Activated CD4-positive, CD25-positive, alpha-beta regulatory T cell treated with anti-CD3 and anti-CD28 coated beads, Interleukin-2, amount 50 U/mL, for 16 hours (primary cell): Measurements from ENCODE around the gene HHIPL1.

Experiments used
- DNase-seq: peaks from one replicate; pipeline ENCODE4 v3.0.0-alpha.2; 2020; ENCODE audit warnings: low read depth, low spot score

HHIPL1 gene

DNA sequence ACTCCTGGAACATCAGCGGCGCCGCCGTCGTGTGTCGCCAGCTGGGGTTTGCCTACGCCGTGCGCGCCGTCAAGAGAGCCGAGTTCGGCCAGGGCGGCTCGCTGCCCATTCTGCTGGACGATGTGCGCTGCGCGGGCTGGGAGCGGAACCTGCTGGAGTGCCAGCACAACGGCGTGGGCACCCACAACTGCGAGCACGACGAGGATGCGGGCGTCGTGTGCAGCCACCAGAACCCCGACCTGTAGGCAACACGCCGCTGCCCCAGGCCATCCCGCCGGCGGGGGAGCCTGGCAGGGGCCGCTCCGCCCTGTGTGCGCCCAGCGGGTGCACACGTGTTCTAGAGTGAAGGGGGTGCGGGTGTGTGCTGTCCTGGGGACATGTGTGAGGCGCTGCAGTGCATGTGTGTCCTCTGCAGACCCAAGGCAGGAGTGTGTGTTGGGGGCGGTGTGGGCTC lies 30.5 kb downstream of the HHIPL1 start:
- DNase-seq = no peak

DNA sequence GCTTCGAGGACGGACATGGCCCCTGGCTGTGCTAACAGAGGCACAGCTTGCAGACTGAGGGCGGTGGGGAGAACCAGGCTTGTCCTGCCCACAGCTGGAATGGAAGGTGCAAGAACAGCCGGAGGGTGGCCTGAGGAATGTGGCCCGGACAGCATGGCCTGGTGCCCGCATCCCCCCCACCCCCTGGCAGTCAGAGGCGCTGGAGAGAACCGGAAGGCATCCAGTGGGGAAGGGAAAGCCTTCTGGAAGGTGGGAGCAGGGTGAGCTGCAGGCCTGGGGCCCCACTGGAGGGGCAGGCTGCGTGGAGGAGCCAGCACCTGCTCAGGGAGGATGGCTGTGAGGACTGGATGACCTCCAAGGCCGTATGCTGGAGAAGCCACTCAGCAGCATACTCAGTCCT lies 31.0 kb downstream of the HHIPL1 start:
- no peak for DNase-seq

DNA sequence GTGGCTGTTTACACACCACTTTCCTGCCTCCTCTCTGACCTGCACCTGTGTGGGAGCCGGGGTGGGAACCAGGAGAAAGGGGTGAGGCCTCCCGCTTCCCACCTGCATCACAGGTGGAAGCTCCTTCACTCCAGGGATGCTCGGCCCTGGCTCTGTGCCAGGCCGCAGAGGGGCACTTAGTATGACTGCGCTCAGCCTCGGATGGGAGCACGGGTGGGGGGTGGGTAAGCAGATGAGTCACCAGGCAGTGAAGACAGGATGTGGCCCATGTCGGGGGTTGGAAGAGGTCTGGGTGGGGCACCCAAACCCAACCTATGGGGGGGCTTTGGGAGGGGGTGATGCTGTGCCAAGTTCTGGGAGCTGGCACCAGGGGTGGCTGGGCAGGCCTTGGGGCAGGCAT lies 31.7 kb downstream of the HHIPL1 start:
- no peak for DNase-seq

GRCh38 chr14:99677231-99678140 lies 32.6 kb downstream of the HHIPL1 start:
- no peak for DNase-seq

DNA sequence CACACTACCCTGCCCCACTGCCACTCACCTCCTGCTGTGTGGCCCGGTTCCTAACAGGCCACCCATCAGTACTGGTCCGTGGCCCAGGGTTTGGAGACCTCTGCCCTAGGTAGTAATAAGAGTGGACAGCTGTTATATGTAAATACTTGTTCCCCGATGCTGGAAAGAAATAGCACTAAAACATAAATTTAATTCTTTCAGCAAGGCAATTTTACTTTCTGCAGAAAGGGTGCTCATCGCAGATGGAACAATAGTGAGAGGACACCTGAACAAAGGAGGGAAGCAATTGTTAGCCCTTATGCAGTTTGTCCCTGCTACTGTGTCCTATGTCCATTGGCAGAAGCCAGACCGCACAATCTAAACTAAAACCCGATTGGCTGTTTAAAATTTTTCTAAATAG lies 33.3 kb downstream of the HHIPL1 start:
- no peak for DNase-seq

GRCh38 chr14:99679111-99679510 lies 34.2 kb downstream of the HHIPL1 start:
- DNase-seq = no peak

GRCh38 chr14:99679543-99679942 lies 34.6 kb downstream of the HHIPL1 start:
- DNase-seq = no peak

- DNase-seq = no peak
Observed at GRCh38 chr14:99679996-99680395, 35.1 kb downstream of the HHIPL1 start.

GRCh38 chr14:99681101-99681831 lies 36.3 kb downstream of the HHIPL1 start:
- no peak for DNase-seq

- DNase-seq = no peak
Observed at GRCh38 chr14:99681832-99682148, 36.9 kb downstream of the HHIPL1 start.

- peak; percentile 71 for DNase-seq
Observed at GRCh38 chr14:99682809-99683618, 38.1 kb downstream of the HHIPL1 start.

DNA sequence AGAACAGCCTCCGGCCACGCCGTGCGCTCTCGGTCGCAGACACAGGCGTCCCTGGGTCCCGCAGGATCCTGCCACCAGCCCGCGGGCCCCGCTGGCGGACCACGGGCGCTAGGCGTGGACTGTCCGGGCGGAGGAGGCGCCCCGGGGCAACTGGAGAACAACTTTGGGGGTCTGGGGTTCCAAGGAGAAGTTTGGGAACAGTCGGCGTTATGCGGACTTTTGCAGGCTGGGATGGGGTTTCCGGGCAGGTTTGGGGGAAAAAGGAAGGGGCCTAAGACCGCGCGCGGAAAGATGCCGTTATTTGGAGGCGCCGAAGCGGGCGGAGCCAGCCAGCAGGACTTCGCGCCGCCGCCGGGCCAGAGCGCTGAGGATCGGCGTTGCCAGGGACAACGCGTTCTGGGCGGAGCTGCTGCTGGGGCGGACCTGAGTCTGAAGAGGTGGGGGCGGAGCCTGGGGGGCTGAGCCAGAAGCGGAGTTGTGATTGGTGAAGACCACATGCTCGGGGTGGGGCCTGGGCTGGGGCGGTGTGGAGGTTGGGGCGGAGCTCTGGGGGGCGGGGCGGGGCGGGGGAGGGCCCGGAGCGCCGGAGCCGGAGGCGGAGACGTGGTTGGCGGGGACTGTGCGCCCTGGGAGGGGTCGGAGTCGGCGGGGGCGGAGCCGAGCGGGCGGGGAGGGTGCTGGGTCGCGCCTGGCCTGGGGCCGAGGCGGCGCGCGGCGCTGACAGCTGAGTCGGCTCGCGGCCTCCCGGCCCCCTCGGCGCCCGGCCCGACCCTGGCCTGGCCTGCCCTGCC lies 38.9 kb downstream of the HHIPL1 start, which contains the start of gene CYP46A1:
Gene CYP46A1, plus strand, starts transcription at position 680 of the 791 bp plus-strand sequence. CDS start 120 bp downstream, outside the sequence.
- DNase-seq = peak; percentile 93

- DNase-seq = no peak
Observed at GRCh38 chr14:99684410-99684934, 39.5 kb downstream of the HHIPL1 start.

- DNase-seq = no peak
Observed at GRCh38 chr14:99685151-99685591, 40.2 kb downstream of the HHIPL1 start.

GRCh38 chr14:99685596-99685995 lies 40.7 kb downstream of the HHIPL1 start:
- no peak for DNase-seq

GRCh38 chr14:99686557-99687283 lies 41.8 kb downstream of the HHIPL1 start:
- DNase-seq = no peak

DNA sequence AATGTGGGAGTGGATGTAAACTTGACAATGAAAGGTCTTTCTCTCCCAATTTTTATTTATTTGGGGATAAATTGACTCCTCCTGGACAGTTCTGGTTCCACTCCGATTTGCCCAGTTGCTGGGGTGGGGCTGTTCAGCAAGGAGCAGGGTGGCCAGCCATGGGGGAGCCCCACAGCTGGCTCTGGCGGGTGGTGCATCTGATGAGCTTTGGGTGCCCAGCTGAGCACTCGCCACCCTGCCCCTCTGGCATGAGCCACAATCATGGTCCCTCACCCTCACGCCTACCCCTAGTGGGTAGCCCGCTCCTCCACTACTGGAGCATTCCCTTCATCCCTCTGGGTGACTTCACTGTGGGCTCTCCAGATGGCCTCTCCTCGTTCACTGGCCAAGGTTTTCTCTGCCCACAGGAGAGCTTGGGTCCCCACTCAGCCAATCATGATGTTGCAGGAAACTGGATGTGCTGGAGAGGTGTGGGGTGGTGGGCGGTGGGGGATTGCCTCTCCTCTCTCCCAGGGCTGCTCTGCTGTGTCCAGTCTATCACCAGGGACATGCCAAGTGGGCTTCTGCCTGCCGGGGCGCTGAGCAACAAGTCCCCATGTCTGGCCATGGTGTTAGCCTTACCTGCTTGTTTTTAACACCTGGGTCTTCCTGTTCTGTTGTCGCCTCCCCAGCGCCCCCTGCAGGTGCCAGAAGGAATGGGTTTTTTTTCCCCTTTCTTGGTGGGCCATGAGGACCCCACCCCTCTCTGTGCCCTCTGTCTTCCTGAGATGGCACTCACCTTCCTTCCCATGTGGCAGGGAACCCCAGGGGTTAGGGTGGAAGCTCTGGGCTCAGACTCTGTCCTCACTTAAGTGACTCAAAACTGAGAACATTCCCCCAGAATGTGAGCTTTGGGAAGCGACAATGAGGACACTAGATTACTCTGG lies 42.6 kb downstream of the HHIPL1 start:
- DNase-seq = no peak

- no peak for DNase-seq
Observed at GRCh38 chr14:99688210-99688581, 43.3 kb downstream of the HHIPL1 start.

GRCh38 chr14:99688629-99689028 lies 43.7 kb downstream of the HHIPL1 start:
- no peak for DNase-seq
